OCI-LY1 (cell line): ENCODE measurements around the gene QRFPR.

Experiments used
- H2AFZ ChIP-seq: fragments of 200-600 bp; sonication (generic), shearing (Covaris generic); 2 replicates; pipeline ENCODE4 v1.6.0; 2014; ENCODE audit warnings: antibody characterized with exemption, mild to moderate bottlenecking, low read length
- H3F3A ChIP-seq: fragments of 200-600 bp; sonication (generic), shearing (Covaris generic); 2 replicates; pipeline ENCODE4 v1.6.0; 2014; ENCODE audit warnings: mild to moderate bottlenecking, antibody characterized with exemption, low read length, moderate library complexity; ENCODE audit not compliant: insufficient read depth
- H3K27ac ChIP-seq: fragments of 200-600 bp; sonication (generic); 2 replicates; pipeline ENCODE4 v1.5.1; 2014; ENCODE audit warnings: low read length, mixed run types, mild to moderate bottlenecking, low read depth; ENCODE audit not compliant: poor library complexity, severe bottlenecking
- H3K27me3 ChIP-seq: fragments of 200-600 bp; sonication (generic); 2 replicates; pipeline ENCODE4 v1.6.0; 2014; ENCODE audit warnings: antibody characterized with exemption, mild to moderate bottlenecking, low read length, moderate library complexity; ENCODE audit not compliant: insufficient read depth
- H3K36me3 ChIP-seq: fragments of 200-600 bp; sonication (generic); 2 replicates; pipeline ENCODE4 v1.6.1; 2014; ENCODE audit warnings: mild to moderate bottlenecking, antibody characterized with exemption, low read length, moderate library complexity, mixed read lengths; ENCODE audit not compliant: insufficient read depth
- H3K4me1 ChIP-seq: fragments of 200-600 bp; sonication (generic); 2 replicates; pipeline ENCODE4 v1.5.1; 2014; ENCODE audit warnings: mild to moderate bottlenecking, low read length, moderate library complexity; ENCODE audit not compliant: insufficient read depth, severe bottlenecking
- H3K4me2 ChIP-seq: fragments of 200-600 bp; sonication (generic), shearing (Covaris generic); 2 replicates; pipeline ENCODE4 v1.6.1; 2014; ENCODE audit warnings: low read length
- H3K4me3 ChIP-seq: fragments of 200-600 bp; sonication (generic); 2 replicates; pipeline ENCODE4 v1.5.1; 2014; ENCODE audit warnings: low read length, low read depth, mild to moderate bottlenecking, mixed read lengths; ENCODE audit not compliant: poor library complexity, severe bottlenecking
- H3K79me2 ChIP-seq: fragments of 200-600 bp; shearing (Covaris generic); 2 replicates; pipeline ENCODE4 v1.6.1; 2016; ENCODE audit warnings: mixed run types, low read length, mixed read lengths; ENCODE audit not compliant: insufficient read depth
- H3K9ac ChIP-seq: fragments of 200-600 bp; sonication (generic), shearing (Covaris generic); 2 replicates; pipeline ENCODE4 v1.6.1; 2014; ENCODE audit warnings: mild to moderate bottlenecking, low read length, mixed read lengths
- H3K9me2 ChIP-seq: fragments of 200-600 bp; sonication (generic), shearing (Covaris generic); 2 replicates; pipeline ENCODE4 v1.6.1; 2014; ENCODE audit warnings: low read depth, mild to moderate bottlenecking, low read length, mixed read lengths
- H3K9me3 ChIP-seq: fragments of 200-600 bp; shearing (Covaris generic); 2 replicates; pipeline ENCODE4 v1.6.1; 2014; ENCODE audit warnings: low read length, mixed read lengths
- H4K20me1 ChIP-seq: fragments of 200-600 bp; sonication (generic), shearing (Covaris generic); 2 replicates; pipeline ENCODE4 v1.6.0; 2016; ENCODE audit warnings: mild to moderate bottlenecking, low read length; ENCODE audit not compliant: insufficient read depth
- EZH2 ChIP-seq: fragments of 200-600 bp; sonication (generic), shearing (Covaris generic); IDR thresholded peaks from 2 replicates; pipeline ENCODE4 v1.8.0; 2017; ENCODE audit warnings: borderline replicate concordance, mixed run types, mild to moderate bottlenecking, antibody characterized with exemption, low read length, moderate library complexity, mixed read lengths
- TF ChIP-seq, protein P1 (sequence below): fragments of 200-600 bp; sonication (generic), shearing (Covaris generic); IDR thresholded peaks from 2 replicates; pipeline ENCODE4 v1.5.1; 2017; ENCODE audit warnings: mild to moderate bottlenecking, antibody characterized with exemption, low read length, moderate library complexity, mixed read lengths

The QRFPR gene

DNA sequence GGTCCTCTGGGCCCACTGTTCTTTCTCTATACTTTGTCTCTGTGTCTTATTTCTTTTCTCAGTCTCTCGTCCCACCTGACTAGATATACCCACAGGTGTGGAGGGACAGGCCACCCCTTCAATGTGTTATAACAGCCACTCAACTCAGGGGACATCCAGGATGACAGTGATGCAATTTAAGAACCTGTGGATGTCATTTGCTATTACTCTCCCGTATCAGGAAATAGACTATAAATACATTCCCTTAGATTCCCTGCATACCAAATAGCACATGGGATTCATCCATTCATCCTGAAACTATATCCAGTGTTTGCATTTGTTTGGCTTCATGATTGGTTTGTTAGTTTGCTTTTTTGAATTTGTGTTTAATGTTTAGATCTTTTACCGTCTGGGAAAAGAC is 16.6 kb upstream of the QRFPR start:
- Histone ChIP-seq H3K27me3 (no peaks in the 10 kb centered on the region), H3K79me2 (no peaks in the 10 kb centered on the region), H3F3A (no peaks in the 10 kb centered on the region), H3K36me3 (no peaks in the 10 kb centered on the region), H4K20me1 (no peaks in the 10 kb centered on the region), H3K9me3 (no peaks in the 10 kb centered on the region), H3K4me1 (no peaks in the 10 kb centered on the region), H3K27ac (no peak overlapping the region), H3K9me2 (no peaks in the 10 kb centered on the region), H3K4me3 (no peak overlapping the region), H2AFZ (no peak overlapping the region), H3K9ac (no peak overlapping the region), H3K4me2 (no peak overlapping the region)
- TF ChIP-seq EZH2, result no peak
- TF ChIP-seq, protein P1, sequence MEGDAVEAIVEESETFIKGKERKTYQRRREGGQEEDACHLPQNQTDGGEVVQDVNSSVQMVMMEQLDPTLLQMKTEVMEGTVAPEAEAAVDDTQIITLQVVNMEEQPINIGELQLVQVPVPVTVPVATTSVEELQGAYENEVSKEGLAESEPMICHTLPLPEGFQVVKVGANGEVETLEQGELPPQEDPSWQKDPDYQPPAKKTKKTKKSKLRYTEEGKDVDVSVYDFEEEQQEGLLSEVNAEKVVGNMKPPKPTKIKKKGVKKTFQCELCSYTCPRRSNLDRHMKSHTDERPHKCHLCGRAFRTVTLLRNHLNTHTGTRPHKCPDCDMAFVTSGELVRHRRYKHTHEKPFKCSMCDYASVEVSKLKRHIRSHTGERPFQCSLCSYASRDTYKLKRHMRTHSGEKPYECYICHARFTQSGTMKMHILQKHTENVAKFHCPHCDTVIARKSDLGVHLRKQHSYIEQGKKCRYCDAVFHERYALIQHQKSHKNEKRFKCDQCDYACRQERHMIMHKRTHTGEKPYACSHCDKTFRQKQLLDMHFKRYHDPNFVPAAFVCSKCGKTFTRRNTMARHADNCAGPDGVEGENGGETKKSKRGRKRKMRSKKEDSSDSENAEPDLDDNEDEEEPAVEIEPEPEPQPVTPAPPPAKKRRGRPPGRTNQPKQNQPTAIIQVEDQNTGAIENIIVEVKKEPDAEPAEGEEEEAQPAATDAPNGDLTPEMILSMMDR, result no peak

DNA sequence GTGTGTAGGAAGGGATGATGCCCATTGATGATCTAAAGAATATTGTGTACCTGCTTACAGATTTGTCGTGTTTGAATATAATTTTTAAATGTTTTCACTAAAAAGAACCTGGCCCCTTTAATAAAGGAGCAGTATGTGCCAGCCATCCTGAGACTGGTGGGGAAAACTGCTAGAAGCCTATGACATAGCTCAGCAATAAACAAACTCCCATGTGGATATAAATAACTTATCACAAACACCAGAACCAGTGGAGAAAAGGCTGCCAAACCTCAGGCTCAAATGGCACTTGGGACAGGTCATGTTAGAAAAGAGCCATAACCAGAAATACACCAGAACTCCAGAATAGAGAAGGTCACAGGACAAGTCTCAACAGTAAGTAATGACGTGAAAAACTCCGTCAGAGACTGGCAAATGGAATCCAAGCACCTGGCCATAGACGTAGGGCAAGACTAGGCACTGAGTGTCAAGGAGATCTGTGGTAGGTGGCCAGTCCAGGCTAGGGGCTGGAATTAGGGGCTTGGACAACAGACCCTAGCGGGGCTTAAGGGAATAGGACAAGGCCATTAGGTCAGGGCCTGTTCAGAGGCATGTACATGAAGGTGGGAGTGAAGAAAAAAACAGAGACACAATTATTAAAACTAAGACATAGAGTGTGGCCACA is 11.7 kb upstream of the QRFPR start:
- Histone ChIP-seq H3F3A (no peaks in the 10 kb centered on the region), H3K9me3 (no peaks in the 10 kb centered on the region), H3K36me3 (no peaks in the 10 kb centered on the region), H3K27ac (no peak overlapping the region), H4K20me1 (no peaks in the 10 kb centered on the region), H2AFZ (no peak overlapping the region), H3K4me3 (no peak overlapping the region), H3K27me3 (no peaks in the 10 kb centered on the region), H3K4me1 (no peaks in the 10 kb centered on the region), H3K79me2 (no peaks in the 10 kb centered on the region), H3K9ac (no peak overlapping the region), H3K9me2 (no peaks in the 10 kb centered on the region), H3K4me2 (no peak overlapping the region)
- no peak for TF ChIP-seq EZH2
- TF ChIP-seq, protein P1, result no peak

DNA sequence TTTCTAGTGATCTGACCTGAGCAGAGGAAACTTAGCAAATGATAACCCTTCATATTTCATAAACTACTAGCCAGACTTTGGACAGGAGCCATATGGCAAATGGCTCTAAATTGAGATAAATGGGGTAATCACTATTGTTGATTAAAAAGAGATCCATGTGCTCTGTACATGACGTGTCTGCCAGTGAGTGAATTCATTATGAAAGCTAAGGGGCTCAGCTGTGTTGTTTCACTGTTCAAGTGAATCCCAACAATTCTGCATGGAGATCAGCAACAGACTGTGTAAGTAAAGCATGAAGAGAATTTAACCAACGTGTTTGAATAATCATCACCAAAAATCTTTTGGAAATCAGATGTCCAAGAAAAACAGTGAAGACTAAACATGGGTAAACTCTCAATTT is 9.5 kb upstream of the QRFPR start:
- Histone ChIP-seq H2AFZ (no peak overlapping the region), H3K79me2 (no peaks in the 10 kb centered on the region), H3K4me2 (no peak overlapping the region), H4K20me1 (no peaks in the 10 kb centered on the region), H3K4me1 (no peaks in the 10 kb centered on the region), H3K9me3 (no peaks in the 10 kb centered on the region), H3K9me2 (no peaks in the 10 kb centered on the region), H3K27me3 (no peaks in the 10 kb centered on the region), H3K27ac (no peak overlapping the region), H3K9ac (no peak overlapping the region), H3K36me3 (no peaks in the 10 kb centered on the region), H3F3A (no peaks in the 10 kb centered on the region), H3K4me3 (no peak overlapping the region)
- no peak for TF ChIP-seq EZH2
- TF ChIP-seq, protein P1, result no peak
